Activated T-helper 2 cell treated with anti-CD3 and anti-CD28 coated beads, Interferon-gamma antibody, Interleukin-2, Interleukin-4, amounts not matched to agents 10 μg/mL and 5 μg/mL and 100 μg/mL, durations not matched to agents 14 hours and 24 hours and 36 hours (primary cell): ENCODE data around the gene CDHR3. TPM values are rescaled to one million over a fixed set of nuclear protein-coding genes. Genes with fewer than 3 reads are reported as not detected.
"Not testable (repeated sequence)": the region's sequence is repeated elsewhere in the genome, so short reads cannot be mapped to it uniquely, and the experiment has no call there.

ENCODE experiments used
- DNase-seq: peaks from one replicate; pipeline ENCODE4 v3.0.0; 2021; ENCODE audit warnings: low spot score
- H3K27ac Mint-ChIP-seq: one replicate; pipeline ENCODE4 v1.8.0; 2021; ENCODE audit warnings: mixed read lengths
- H3K27me3 Mint-ChIP-seq: one replicate; pipeline ENCODE4 v1.8.0; 2021; ENCODE audit warnings: low read depth, mixed read lengths
- H3K36me3 Mint-ChIP-seq: one replicate; pipeline ENCODE4 v1.8.0; 2021; ENCODE audit warnings: low read depth, mixed read lengths
- H3K4me1 Mint-ChIP-seq: one replicate; pipeline ENCODE4 v1.8.0; 2021; ENCODE audit warnings: low read depth, mixed read lengths
- H3K4me3 Mint-ChIP-seq: one replicate; pipeline ENCODE4 v1.8.0; 2021; ENCODE audit warnings: low read depth, mild to moderate bottlenecking, moderate library complexity, mixed read lengths
- H3K9me3 Mint-ChIP-seq: one replicate; pipeline ENCODE4 v1.8.0; 2021; ENCODE audit warnings: mixed read lengths
- intact Hi-C: fragments of 100-400 bp; cut with micrococcal nuclease; formaldehyde crosslinking; loops from one replicate; pipeline ENCODE4 v1.15.1; 2023
- total RNA-seq: library from RNA; stranded (reverse); gene quantifications from 2 replicates; pipeline ENCODE4 v1.2.3, GENCODE V29; 2022

CDHR3 gene
- total RNA-seq, 1 donor from 2014 or later, result 0.98 TPM

- H3K27me3 Mint-ChIP-seq, result peaks cover 15% of the 10 kb centered on the region
- H3K9me3 Mint-ChIP-seq, result no peaks in the 10 kb centered on the region
- H3K36me3 Mint-ChIP-seq, result no peaks in the 10 kb centered on the region
- DNase-seq, result no peak
- H3K4me1 Mint-ChIP-seq, result no peaks in the 10 kb centered on the region
- intact Hi-C loops, result no loop called here
- H3K4me3 Mint-ChIP-seq, result no peak overlapping the region
- no peak overlapping the region for H3K27ac Mint-ChIP-seq
Measured at GRCh38 chr7:105975770-105976417, 12.8 kb downstream of the CDHR3 start.

GRCh38 chr7:105976868-105977267 lies 13.8 kb downstream of the CDHR3 start:
- H3K9me3 Mint-ChIP-seq, result no peaks in the 10 kb centered on the region
- H3K27me3 Mint-ChIP-seq, result peaks cover 16% of the 10 kb centered on the region
- intact Hi-C loops, result no loop called here
- H3K27ac Mint-ChIP-seq, result no peak overlapping the region
- no peaks in the 10 kb centered on the region for H3K4me1 Mint-ChIP-seq
- no peaks in the 10 kb centered on the region for H3K36me3 Mint-ChIP-seq
- H3K4me3 Mint-ChIP-seq, result no peak overlapping the region
- no peak for DNase-seq

GRCh38 chr7:105978035-105978434 lies 15.0 kb downstream of the CDHR3 start:
- DNase-seq, result no peak
- Mint-ChIP-seq H3K27ac (no peak overlapping the region), H3K4me3 (no peak overlapping the region), H3K27me3 (peaks cover 17% of the 10 kb centered on the region), H3K9me3 (no peaks in the 10 kb centered on the region), H3K36me3 (no peaks in the 10 kb centered on the region), H3K4me1 (no peaks in the 10 kb centered on the region)
- intact Hi-C loops, result no loop called here

GRCh38 chr7:105978974-105979373 lies 15.9 kb downstream of the CDHR3 start:
- Mint-ChIP-seq H3K27ac (no peak overlapping the region), H3K27me3 (peaks cover 21% of the 10 kb centered on the region), H3K4me1 (no peaks in the 10 kb centered on the region), H3K9me3 (no peaks in the 10 kb centered on the region), H3K4me3 (no peak overlapping the region), H3K36me3 (no peaks in the 10 kb centered on the region)
- no peak for DNase-seq
- intact Hi-C loops, result no loop called here

GRCh38 chr7:105979405-105979804 lies 16.3 kb downstream of the CDHR3 start:
- Mint-ChIP-seq H3K27ac (no peak overlapping the region), H3K9me3 (no peaks in the 10 kb centered on the region)
- no peak for DNase-seq

GRCh38 chr7:105980645-105981396 lies 17.8 kb downstream of the CDHR3 start:
- no peak for DNase-seq
- intact Hi-C loops, result no loop called here
- H3K4me3 Mint-ChIP-seq, result no peak overlapping the region
- H3K9me3 Mint-ChIP-seq, result no peaks in the 10 kb centered on the region
- H3K36me3 Mint-ChIP-seq, result no peaks in the 10 kb centered on the region
- peaks cover 30% of the 10 kb centered on the region for H3K27me3 Mint-ChIP-seq
- H3K4me1 Mint-ChIP-seq, result no peaks in the 10 kb centered on the region
- no peak overlapping the region for H3K27ac Mint-ChIP-seq

More at GRCh38 chr7:105979405-105979804, 16.3 kb downstream of the CDHR3 start:
- H3K4me3 Mint-ChIP-seq, result no peak overlapping the region
- no peaks in the 10 kb centered on the region for H3K36me3 Mint-ChIP-seq
- no peaks in the 10 kb centered on the region for H3K4me1 Mint-ChIP-seq
- intact Hi-C loops, result no loop called here
- peaks cover 25% of the 10 kb centered on the region for H3K27me3 Mint-ChIP-seq

- Mint-ChIP-seq H3K36me3 (no peaks in the 10 kb centered on the region), H3K27ac (no peak overlapping the region), H3K4me1 (no peaks in the 10 kb centered on the region), H3K4me3 (no peak overlapping the region), H3K9me3 (no peaks in the 10 kb centered on the region), H3K27me3 (peaks cover 45% of the 10 kb centered on the region)
- intact Hi-C loops, result no loop called here
- DNase-seq, result no peak
Measured at GRCh38 chr7:105982388-105982787, 19.3 kb downstream of the CDHR3 start.

GRCh38 chr7:105984808-105985207 lies 21.7 kb downstream of the CDHR3 start:
- H3K27me3 Mint-ChIP-seq, result peaks cover 48% of the 10 kb centered on the region
- H3K27ac Mint-ChIP-seq, DNase-seq, H3K4me3 Mint-ChIP-seq, intact Hi-C loops, H3K9me3 Mint-ChIP-seq, H3K4me1 Mint-ChIP-seq, H3K36me3 Mint-ChIP-seq: not testable (repeated sequence)

- Mint-ChIP-seq H3K4me1 (no peaks in the 10 kb centered on the region), H3K27ac (no peak overlapping the region), H3K9me3 (no peaks in the 10 kb centered on the region), H3K36me3 (no peaks in the 10 kb centered on the region), H3K27me3 (peaks cover 51% of the 10 kb centered on the region), H3K4me3 (no peak overlapping the region)
- intact Hi-C loops, result no loop called here
- DNase-seq, result no peak
Measured at GRCh38 chr7:105985229-105985628, 22.2 kb downstream of the CDHR3 start.

GRCh38 chr7:105985672-105986215 lies 22.7 kb downstream of the CDHR3 start:
- Mint-ChIP-seq H3K27ac (no peak overlapping the region), H3K36me3 (no peaks in the 10 kb centered on the region), H3K4me3 (no peak overlapping the region), H3K4me1 (no peaks in the 10 kb centered on the region), H3K27me3 (peaks cover 50% of the 10 kb centered on the region), H3K9me3 (no peaks in the 10 kb centered on the region)
- intact Hi-C loops, result no loop called here
- DNase-seq, result no peak

- no peaks in the 10 kb centered on the region for H3K4me1 Mint-ChIP-seq
- no peak for DNase-seq
- peaks cover 50% of the 10 kb centered on the region for H3K27me3 Mint-ChIP-seq
- intact Hi-C loops, result no loop called here
- no peaks in the 10 kb centered on the region for H3K9me3 Mint-ChIP-seq
- no peak overlapping the region for H3K4me3 Mint-ChIP-seq
- H3K27ac Mint-ChIP-seq, result no peak overlapping the region
- H3K36me3 Mint-ChIP-seq, result no peaks in the 10 kb centered on the region
Measured at GRCh38 chr7:105987046-105987445, 24.0 kb downstream of the CDHR3 start.

- peaks cover 48% of the 10 kb centered on the region for H3K27me3 Mint-ChIP-seq
- intact Hi-C loops, result no loop called here
- no peak overlapping the region for H3K27ac Mint-ChIP-seq
- no peak overlapping the region for H3K4me3 Mint-ChIP-seq
- no peaks in the 10 kb centered on the region for H3K9me3 Mint-ChIP-seq
- no peaks in the 10 kb centered on the region for H3K4me1 Mint-ChIP-seq
- no peak for DNase-seq
- H3K36me3 Mint-ChIP-seq, result no peaks in the 10 kb centered on the region
Measured at GRCh38 chr7:105988276-105988675, 25.2 kb downstream of the CDHR3 start.

GRCh38 chr7:105989191-105989590 lies 26.1 kb downstream of the CDHR3 start:
- no peaks in the 10 kb centered on the region for H3K9me3 Mint-ChIP-seq
- DNase-seq, result no peak
- H3K27me3 Mint-ChIP-seq, result peaks cover 48% of the 10 kb centered on the region
- no peaks in the 10 kb centered on the region for H3K4me1 Mint-ChIP-seq
- intact Hi-C loops, result no loop called here
- no peak overlapping the region for H3K4me3 Mint-ChIP-seq
- H3K27ac Mint-ChIP-seq, result no peak overlapping the region
- no peaks in the 10 kb centered on the region for H3K36me3 Mint-ChIP-seq
